GM21737 (cell line): ENCODE data around the gene SCAPER.
"Not testable (repeated sequence)": the region's sequence is repeated elsewhere in the genome, so short reads cannot be mapped to it uniquely, and the experiment has no call there.

Experiments used
- ATAC-seq: cut with Tn5 transposase; IDR thresholded peaks from one replicate; pipeline ENCODE4 v1.9.1; 2021; ENCODE audit warnings: mild to moderate bottlenecking, moderate library complexity; ENCODE audit not compliant: unreplicated experiment

The SCAPER gene

GRCh38 chr15:76861815-76862397 lies 43.2 kb downstream of the SCAPER start:
- no peak for ATAC-seq

GRCh38 chr15:76860201-76860600 lies 44.9 kb downstream of the SCAPER start:
- ATAC-seq = no peak

GRCh38 chr15:76850367-76850766 lies 54.8 kb downstream of the SCAPER start:
- ATAC-seq = not testable (repeated sequence)

- ATAC-seq = no peak
Measured at GRCh38 chr15:76846782-76847181, 58.4 kb downstream of the SCAPER start.

- ATAC-seq = no peak
Measured at GRCh38 chr15:76844096-76844495, 61.0 kb downstream of the SCAPER start.

- ATAC-seq = no peak
Measured at GRCh38 chr15:76843269-76843668, 61.9 kb downstream of the SCAPER start.

- ATAC-seq = no peak
Measured at GRCh38 chr15:76840830-76841460, 64.2 kb downstream of the SCAPER start.

GRCh38 chr15:76839173-76839572 lies 66.0 kb downstream of the SCAPER start:
- ATAC-seq = no peak

- ATAC-seq = no peak
Measured at GRCh38 chr15:76837474-76837873, 67.7 kb downstream of the SCAPER start.

- no peak for ATAC-seq
Measured at GRCh38 chr15:76829939-76830338, 75.2 kb downstream of the SCAPER start.

GRCh38 chr15:76823890-76824289 lies 81.2 kb downstream of the SCAPER start:
- ATAC-seq = no peak

- no peak for ATAC-seq
Measured at GRCh38 chr15:76823303-76823702, 81.8 kb downstream of the SCAPER start.

GRCh38 chr15:76818926-76819325 lies 86.2 kb downstream of the SCAPER start:
- ATAC-seq = not testable (repeated sequence)

- ATAC-seq = no peak
Measured at GRCh38 chr15:76815421-76815820, 89.7 kb downstream of the SCAPER start.

GRCh38 chr15:76812381-76812780 lies 92.8 kb downstream of the SCAPER start:
- no peak for ATAC-seq

GRCh38 chr15:76809412-76810103 lies 95.6 kb downstream of the SCAPER start:
- no peak for ATAC-seq

GRCh38 chr15:76803049-76803571 lies 102.0 kb downstream of the SCAPER start:
- no peak for ATAC-seq

- no peak for ATAC-seq
Measured at GRCh38 chr15:76802411-76802810, 102.7 kb downstream of the SCAPER start.

- no peak for ATAC-seq
Measured at GRCh38 chr15:76799760-76800159, 105.4 kb downstream of the SCAPER start.

GRCh38 chr15:76795217-76795616 lies 109.9 kb downstream of the SCAPER start:
- no peak for ATAC-seq

GRCh38 chr15:76793162-76793561 lies 112.0 kb downstream of the SCAPER start:
- ATAC-seq = no peak

GRCh38 chr15:76791511-76791910 lies 113.6 kb downstream of the SCAPER start:
- ATAC-seq = no peak
